ENCODE data around the gene FBN3.

Gene FBN3

GRCh38 chr19:8109455-8109854, 39.9 kb downstream of the FBN3 start:
- Histone ChIP-seq H4K20me1 (ENCODE audit: insufficient read depth, low read length) (no peaks in the 10 kb centered on the region), H3K4me2 (ENCODE audit: low read length) (no peak overlapping the region), H2AFZ (ENCODE audit: low read length) (no peak overlapping the region), H3F3A (ENCODE audit: insufficient read depth, low read length) (no peaks in the 10 kb centered on the region), H3K4me1 (ENCODE audit: insufficient read depth, low read length, severe bottlenecking) (no peaks in the 10 kb centered on the region), H3K9ac (ENCODE audit: low read length) (no peak overlapping the region), H3K79me2 (ENCODE audit: insufficient read depth, low read length) (no peaks in the 10 kb centered on the region), H3K27ac (ENCODE audit: low read depth, low read length, poor library complexity, severe bottlenecking) (no peak overlapping the region), H3K27me3 (ENCODE audit: insufficient read depth, low read length) (peaks cover 10% of the 10 kb centered on the region), H3K4me3 (ENCODE audit: low read depth, low read length, poor library complexity, severe bottlenecking) (no peak overlapping the region), H3K9me2 (ENCODE audit: low read depth, low read length) (no peaks in the 10 kb centered on the region), H3K9me3 (ENCODE audit: low read length) (0 out of 2 replicates have a peak, but pooled peaks cover 4% of the 10 kb centered on the region), H3K36me3 (ENCODE audit: insufficient read depth, low read length) (no peaks in the 10 kb centered on the region; the same call in 1 of the 2 replicates)
- TF ChIP-seq, protein P1, sequence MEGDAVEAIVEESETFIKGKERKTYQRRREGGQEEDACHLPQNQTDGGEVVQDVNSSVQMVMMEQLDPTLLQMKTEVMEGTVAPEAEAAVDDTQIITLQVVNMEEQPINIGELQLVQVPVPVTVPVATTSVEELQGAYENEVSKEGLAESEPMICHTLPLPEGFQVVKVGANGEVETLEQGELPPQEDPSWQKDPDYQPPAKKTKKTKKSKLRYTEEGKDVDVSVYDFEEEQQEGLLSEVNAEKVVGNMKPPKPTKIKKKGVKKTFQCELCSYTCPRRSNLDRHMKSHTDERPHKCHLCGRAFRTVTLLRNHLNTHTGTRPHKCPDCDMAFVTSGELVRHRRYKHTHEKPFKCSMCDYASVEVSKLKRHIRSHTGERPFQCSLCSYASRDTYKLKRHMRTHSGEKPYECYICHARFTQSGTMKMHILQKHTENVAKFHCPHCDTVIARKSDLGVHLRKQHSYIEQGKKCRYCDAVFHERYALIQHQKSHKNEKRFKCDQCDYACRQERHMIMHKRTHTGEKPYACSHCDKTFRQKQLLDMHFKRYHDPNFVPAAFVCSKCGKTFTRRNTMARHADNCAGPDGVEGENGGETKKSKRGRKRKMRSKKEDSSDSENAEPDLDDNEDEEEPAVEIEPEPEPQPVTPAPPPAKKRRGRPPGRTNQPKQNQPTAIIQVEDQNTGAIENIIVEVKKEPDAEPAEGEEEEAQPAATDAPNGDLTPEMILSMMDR (IDR thresholded peaks at IDR 0.05; ENCODE audit: low read length) = no peak
- TF ChIP-seq EZH2 (IDR thresholded peaks at IDR 0.05; ENCODE audit: borderline replicate concordance, low read length) = no peak

- no peaks in the 10 kb centered on the region for H4K20me1 ChIP-seq (ENCODE audit: insufficient read depth, low read length)
- no peak overlapping the region for H3K4me3 ChIP-seq (ENCODE audit: low read depth, low read length, poor library complexity, severe bottlenecking)
- no peaks in the 10 kb centered on the region for H3K79me2 ChIP-seq (ENCODE audit: insufficient read depth, low read length)
- H3K4me1 ChIP-seq (ENCODE audit: insufficient read depth, low read length, severe bottlenecking) = no peaks in the 10 kb centered on the region
- 0 out of 2 replicates have a peak, but pooled peaks cover 4% of the 10 kb centered on the region for H3K9me3 ChIP-seq (ENCODE audit: low read length)
- no peak for TF ChIP-seq EZH2 (IDR thresholded peaks at IDR 0.05; ENCODE audit: borderline replicate concordance, low read length)
- TF ChIP-seq, protein P1 (IDR thresholded peaks at IDR 0.05; ENCODE audit: low read length) = no peak
- no peak overlapping the region for H2AFZ ChIP-seq (ENCODE audit: low read length)
- no peaks in the 10 kb centered on the region for H3K9me2 ChIP-seq (ENCODE audit: low read depth, low read length)
- no peak overlapping the region for H3K9ac ChIP-seq (ENCODE audit: low read length)
- H3K27ac ChIP-seq (ENCODE audit: low read depth, low read length, poor library complexity, severe bottlenecking) = no peak overlapping the region
- H3K27me3 ChIP-seq (ENCODE audit: insufficient read depth, low read length) = peaks cover 10% of the 10 kb centered on the region
- no peaks in the 10 kb centered on the region; the same call in 1 of the 2 replicates for H3K36me3 ChIP-seq (ENCODE audit: insufficient read depth, low read length)
- H3F3A ChIP-seq (ENCODE audit: insufficient read depth, low read length) = no peaks in the 10 kb centered on the region
- no peak overlapping the region for H3K4me2 ChIP-seq (ENCODE audit: low read length)
These were observed 40.6 kb downstream of the FBN3 start for GRCh38 chr19:8108560-8109445.

DNA sequence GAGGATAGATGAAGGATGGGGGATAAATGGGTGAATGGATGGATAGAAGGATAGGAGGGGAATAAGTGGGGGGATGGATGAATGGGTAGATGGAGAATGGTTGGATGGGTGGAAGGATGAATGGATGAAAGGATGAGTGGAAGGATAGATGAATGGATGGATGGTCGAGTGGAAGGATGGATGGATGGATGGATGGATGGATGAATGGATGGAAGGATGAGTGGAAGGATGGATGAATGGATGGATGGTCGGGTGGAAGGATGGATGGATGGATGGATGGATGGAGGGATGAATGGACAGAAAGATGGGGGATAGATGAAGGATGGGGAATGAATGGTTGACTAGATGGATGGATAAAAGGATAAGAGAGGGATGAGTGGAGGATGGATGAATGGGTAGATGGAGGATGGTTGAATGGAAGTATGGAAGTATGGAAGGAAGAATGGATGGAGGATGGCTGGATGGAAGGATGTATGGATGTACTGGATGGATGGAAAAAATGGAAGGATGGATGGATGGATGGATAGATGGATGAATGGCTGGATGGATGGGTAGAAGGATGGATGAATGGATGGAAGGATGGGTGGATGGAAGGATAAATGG, 42.0 kb downstream of the FBN3 start:
- Histone ChIP-seq H3K9ac (ENCODE audit: low read length) (no peak overlapping the region), H3K9me3 (ENCODE audit: low read length) (0 out of 2 replicates have a peak, but pooled peaks cover 4% of the 10 kb centered on the region), H3K36me3 (ENCODE audit: insufficient read depth, low read length) (no peaks in the 10 kb centered on the region; the same call in 1 of the 2 replicates), H3K9me2 (ENCODE audit: low read depth, low read length) (no peaks in the 10 kb centered on the region), H3K79me2 (ENCODE audit: insufficient read depth, low read length) (no peaks in the 10 kb centered on the region), H3K4me1 (ENCODE audit: insufficient read depth, low read length, severe bottlenecking) (no peaks in the 10 kb centered on the region), H3K4me2 (ENCODE audit: low read length) (no peak overlapping the region), H2AFZ (ENCODE audit: low read length) (no peak overlapping the region), H3F3A (ENCODE audit: insufficient read depth, low read length) (no peaks in the 10 kb centered on the region), H3K4me3 (ENCODE audit: low read depth, low read length, poor library complexity, severe bottlenecking) (no peak overlapping the region), H4K20me1 (ENCODE audit: insufficient read depth, low read length) (no peaks in the 10 kb centered on the region), H3K27me3 (ENCODE audit: insufficient read depth, low read length) (peaks cover 10% of the 10 kb centered on the region), H3K27ac (ENCODE audit: low read depth, low read length, poor library complexity, severe bottlenecking) (no peak overlapping the region)
- TF ChIP-seq EZH2 (IDR thresholded peaks at IDR 0.05; ENCODE audit: borderline replicate concordance, low read length) = no peak
- TF ChIP-seq, protein P1 (IDR thresholded peaks at IDR 0.05; ENCODE audit: low read length) = no peak

All from OCI-LY1 (cell line).